Astrocyte of the cerebellum (primary cell): ENCODE results near the gene ZNF566.

ENCODE experiments used
- DNase-seq: peaks from one replicate; pipeline ENCODE4 v3.0.0-alpha.2; 2011; ENCODE audit warnings: low read depth
- H3K4me3 ChIP-seq: 2 replicates; pipeline ENCODE4 v1.5.1; 2011; ENCODE audit warnings: mild to moderate bottlenecking, low read depth, low read length, moderate library complexity
- in situ Hi-C: cut with HindIII; loops from 2 replicates; pipeline ENCODE4 v1.10.0; 2017; ENCODE audit warnings: low sequenced_read_pairs
- TF ChIP-seq, protein P1 (sequence below): IDR thresholded peaks from 2 replicates; pipeline ENCODE4 v1.5.1; 2012; ENCODE audit warnings: low read length, low read depth, moderate library complexity, mild to moderate bottlenecking; ENCODE audit errors: missing control alignments

Gene ZNF566

GRCh38 chr19:36489118-36489919 is at the start of gene ZNF566:
ZNF566 (minus strand) TSS chr19:36489561; CDS start chr19:36476557, 13,004 bp downstream.
- in situ Hi-C loops: no loop called here
- TF ChIP-seq, protein P1, sequence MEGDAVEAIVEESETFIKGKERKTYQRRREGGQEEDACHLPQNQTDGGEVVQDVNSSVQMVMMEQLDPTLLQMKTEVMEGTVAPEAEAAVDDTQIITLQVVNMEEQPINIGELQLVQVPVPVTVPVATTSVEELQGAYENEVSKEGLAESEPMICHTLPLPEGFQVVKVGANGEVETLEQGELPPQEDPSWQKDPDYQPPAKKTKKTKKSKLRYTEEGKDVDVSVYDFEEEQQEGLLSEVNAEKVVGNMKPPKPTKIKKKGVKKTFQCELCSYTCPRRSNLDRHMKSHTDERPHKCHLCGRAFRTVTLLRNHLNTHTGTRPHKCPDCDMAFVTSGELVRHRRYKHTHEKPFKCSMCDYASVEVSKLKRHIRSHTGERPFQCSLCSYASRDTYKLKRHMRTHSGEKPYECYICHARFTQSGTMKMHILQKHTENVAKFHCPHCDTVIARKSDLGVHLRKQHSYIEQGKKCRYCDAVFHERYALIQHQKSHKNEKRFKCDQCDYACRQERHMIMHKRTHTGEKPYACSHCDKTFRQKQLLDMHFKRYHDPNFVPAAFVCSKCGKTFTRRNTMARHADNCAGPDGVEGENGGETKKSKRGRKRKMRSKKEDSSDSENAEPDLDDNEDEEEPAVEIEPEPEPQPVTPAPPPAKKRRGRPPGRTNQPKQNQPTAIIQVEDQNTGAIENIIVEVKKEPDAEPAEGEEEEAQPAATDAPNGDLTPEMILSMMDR: peak; percentile 28
- DNase-seq: peak; percentile 93
- peak within 1 kb of the TSS; percentile 64 for H3K4me3 ChIP-seq

DNA sequence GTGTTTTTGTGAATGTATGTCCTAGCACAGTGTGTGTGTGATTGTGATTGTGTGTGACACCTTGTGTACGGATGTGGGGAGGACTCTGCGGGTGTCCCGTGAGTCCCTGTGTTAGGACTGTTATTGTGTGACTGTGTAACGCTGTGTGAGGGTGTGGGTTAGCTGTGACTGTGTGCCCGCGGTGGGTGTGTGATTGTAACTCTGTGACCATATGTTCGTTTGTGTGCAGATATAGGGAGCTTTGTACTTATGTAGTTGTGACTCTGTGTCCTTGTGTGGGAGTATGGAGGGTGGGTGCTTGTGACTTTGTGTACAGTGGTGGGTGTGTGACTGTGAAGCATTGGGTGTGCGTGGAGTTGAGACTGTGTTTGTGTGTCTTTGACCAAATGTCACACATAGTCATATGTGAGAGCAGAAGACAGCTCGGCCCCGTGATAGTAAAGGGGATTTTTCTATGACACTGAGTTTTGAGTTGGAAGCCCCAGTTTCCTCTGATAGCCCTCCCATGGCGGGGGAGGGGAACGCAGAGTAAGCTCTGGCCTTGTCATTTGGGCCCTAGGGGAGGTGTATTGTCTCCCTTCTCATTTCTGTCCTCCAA is 39.7 kb upstream of the ZNF566 start:
- TF ChIP-seq, protein P1: no peak
- DNase-seq: no peak
- peak overlapping the region; percentile 95 for H3K4me3 ChIP-seq
- in situ Hi-C loops: no loop called here

- TF ChIP-seq, protein P1: no peak
- peak; percentile 97 for DNase-seq
- in situ Hi-C loops: no loop called here
- peak within 1 kb of the TSS; percentile 95 for H3K4me3 ChIP-seq
Observed at GRCh38 chr19:36528194-36528920, 39.0 kb upstream of the ZNF566 start, which contains the start of gene ZNF260. ZNF260 (minus strand) TSS chr19:36528271; CDS start chr19:36515238, 13,033 bp downstream.

DNA sequence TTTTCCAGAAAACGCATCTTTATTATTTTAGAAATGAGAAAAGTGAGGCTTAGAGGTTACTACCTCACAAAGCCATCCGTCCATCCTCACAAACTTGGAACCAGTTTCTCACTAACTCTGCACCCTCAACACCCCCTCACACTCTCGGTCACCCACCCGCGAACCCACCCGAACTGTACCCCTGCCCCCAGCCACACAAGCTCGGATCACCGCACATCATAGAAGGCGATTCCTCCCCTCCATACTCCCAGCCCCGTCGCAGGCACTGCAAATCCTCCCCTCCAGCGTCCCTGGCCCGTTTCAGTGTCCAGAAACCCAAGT is 38.5 kb upstream of the ZNF566 start:
- TF ChIP-seq, protein P1: no peak
- DNase-seq: no peak
- in situ Hi-C loops: no loop called here
- peak overlapping the region; percentile 95 for H3K4me3 ChIP-seq

- in situ Hi-C loops: no loop called here
- TF ChIP-seq, protein P1: no peak
- DNase-seq: no peak
- H3K4me3 ChIP-seq: peak overlapping the region; percentile 95
Observed at GRCh38 chr19:36527341-36527740, 38.0 kb upstream of the ZNF566 start.

DNA sequence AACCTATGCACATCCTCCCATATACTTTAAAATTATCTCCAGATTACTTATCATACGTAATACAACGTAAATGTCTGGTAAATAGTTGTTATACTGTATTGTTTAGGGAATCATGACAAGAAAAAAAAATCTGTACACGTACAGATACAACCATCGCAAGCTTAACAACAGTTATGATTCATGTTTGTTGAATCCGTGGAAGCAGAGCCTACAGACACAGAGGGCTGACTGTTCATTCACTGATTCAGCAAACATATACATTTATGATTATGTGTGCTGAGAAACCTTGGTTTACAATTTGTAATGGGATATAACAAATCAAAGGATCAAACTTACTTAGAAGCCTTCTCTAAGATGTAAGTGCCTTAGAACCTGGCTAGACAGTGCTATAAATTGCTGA is 37.2 kb upstream of the ZNF566 start:
- in situ Hi-C loops: no loop called here
- TF ChIP-seq, protein P1: no peak
- H3K4me3 ChIP-seq: peak overlapping the region; percentile 95
- no peak for DNase-seq
